Pancreas (tissue), 10 donors: ENCODE data around the gene LTBP1. TPM values are rescaled to one million over a fixed set of nuclear protein-coding genes. Genes with fewer than 3 reads are reported as not detected.
A peak's percentile ranks its signal among the peaks of the same experiment; 100 is the strongest.

ENCODE experiments used
- ATAC-seq, 4 donors: fragments of 200-7000 bp; cut with Tn5 transposase; one replicate each; pipeline versions ENCODE4 v1.8.0 to v1.9.1; 2020; ENCODE audit warnings: mild to moderate bottlenecking in 4 of 4, moderate library complexity in 4 of 4
- DNase-seq, 6 donors: peaks; one replicate each; pipeline ENCODE4 v3.0.0-alpha.2; 2020
- FAIRE-seq: peaks from 2 replicates; lab custom pipeline; 2012; peaks lifted over from hg19 to GRCh38; lab: Jason Lieb, UNC
- H3K27ac ChIP-seq, 4 donors: fragments of 200-600 bp; sonication (generic); 1 replicate in 3 of 4; 2 replicates in 1 of 4; pipeline versions ENCODE4 v1.5.0 to v1.8.0; 2020
- H3K27me3 ChIP-seq, 4 donors: fragments of 200-600 bp; one replicate each; pipeline ENCODE4 v1.8.0; 2021
- H3K36me3 ChIP-seq, 3 donors: fragments of 200-600 bp; sonication (generic) in 1 of 3; one replicate each; pipeline versions ENCODE4 v1.5.0 to v1.8.0; 2020 to 2021
- H3K4me1 ChIP-seq, 3 donors: fragments of 200-600 bp; one replicate each; pipeline ENCODE4 v1.8.0; 2021
- H3K4me3 ChIP-seq, 4 donors: fragments of 200-600 bp; sonication (generic) in 2 of 4; one replicate each; pipeline versions ENCODE4 v1.5.0 to v1.8.0; 2020 to 2021
- H3K9me3 ChIP-seq, 4 donors: fragments of 200-600 bp; one replicate each; pipeline ENCODE4 v1.8.0; 2021
- CTCF ChIP-seq, 4 donors: fragments of 200-600 bp; sonication (generic) in 3 of 4; IDR thresholded peaks; one replicate each; pipeline versions ENCODE4 v1.5.0 to v1.8.0; 2021; ENCODE audit warnings: antibody characterized with exemption in 4 of 4
- WGBS, 2 donors: extraction: QIAGEN DNeasy Blood & Tissue Kit; methylation state at CpG; one replicate each; pipeline ENCODE4 v1.1.7; 2013; 5-methylcytosine and 5-hydroxymethylcytosine counted together
- intact Hi-C, 3 donors: fragments of 100-400 bp; cut with DNase I; formaldehyde crosslinking; loops; one replicate each; pipeline versions ENCODE4 v1.11.1 to v1.14.2; 2022
- polyA plus RNA-seq, 2 donors: library from polyadenylated mRNA; stranded (reverse); fragments of 200-250 nt; gene quantifications; one replicate each; pipeline ENCODE4 v1.2.3, GENCODE V29; 2013
- total RNA-seq, 6 donors: library from RNA; stranded (reverse); fragmentation: NEBNext Ultra II Directional in 4 of 6; extraction: Animal tissue kit (Norgen Biotek cat#: 25700) in 4 of 6; gene quantifications; one replicate each; pipeline versions ENCODE4 v1.2.1 to v1.2.4, GENCODE V29; 2021 to 2023
- donor health status: healthy with polysubstance abuse.
- donor health status: DM: no; HTN: no; CAD: no; lungs with moderate emphysema.
- donor health status: DM: no; HTN: no; CAD: no.
- donor health status: control.
- donor health status: control.
- donor health status: Bipolar disorder and iron deficiency.
- donor health status: DM: yes; HTN: yes; CAD: no.
- donor health status: DM: no; HTN: no; CAD: no.
- donor health status: DM: no; HTN: no; CAD: no.
- donor health status: DM: yes; HTN: yes; CAD: no.

The LTBP1 gene
- total and polyA plus RNA-seq, 8 donors = 0.83 to 21.2 (median 2.6) TPM

GRCh38 chr2:33298233-33298632 lies 351.5 kb downstream of the LTBP1 start:
- no peak for FAIRE-seq
- no peak overlapping the region for H3K4me3 ChIP-seq
- H3K27me3 ChIP-seq = no peaks in the 10 kb centered on the region
- no peak for DNase-seq
- intact Hi-C loops = no loop called here
- 88 to 90% methylated on average over 3 of the region's 3 CpGs for WGBS, 2 donors
- peaks cover 0 to 1% (median 0%) of the 10 kb centered on the region in 3 donors for H3K4me1 ChIP-seq
- H3K27ac ChIP-seq = no peak overlapping the region
- TF ChIP-seq CTCF (IDR thresholded peaks at IDR 0.05) = no peak
- no peak for ATAC-seq
- H3K36me3 ChIP-seq = no peaks in the 10 kb centered on the region
- H3K9me3 ChIP-seq = no peaks in the 10 kb centered on the region

- H3K4me3 ChIP-seq = no peak overlapping the region
- no peaks in the 10 kb centered on the region for H3K27me3 ChIP-seq
- ATAC-seq (no peak), DNase-seq (no peak), FAIRE-seq (no peak)
- H3K4me1 ChIP-seq = no peaks in the 10 kb centered on the region
- H3K27ac ChIP-seq = no peak overlapping the region
- WGBS, 2 donors = 92 to 94% methylated on average over 3 of the region's 3 CpGs
- H3K9me3 ChIP-seq = no peaks in the 10 kb centered on the region
- no peaks in the 10 kb centered on the region for H3K36me3 ChIP-seq
- no peak for TF ChIP-seq CTCF (IDR thresholded peaks at IDR 0.05)
- intact Hi-C loops = no loop called here
Measured at GRCh38 chr2:33301355-33301754, 354.6 kb downstream of the LTBP1 start.

DNA sequence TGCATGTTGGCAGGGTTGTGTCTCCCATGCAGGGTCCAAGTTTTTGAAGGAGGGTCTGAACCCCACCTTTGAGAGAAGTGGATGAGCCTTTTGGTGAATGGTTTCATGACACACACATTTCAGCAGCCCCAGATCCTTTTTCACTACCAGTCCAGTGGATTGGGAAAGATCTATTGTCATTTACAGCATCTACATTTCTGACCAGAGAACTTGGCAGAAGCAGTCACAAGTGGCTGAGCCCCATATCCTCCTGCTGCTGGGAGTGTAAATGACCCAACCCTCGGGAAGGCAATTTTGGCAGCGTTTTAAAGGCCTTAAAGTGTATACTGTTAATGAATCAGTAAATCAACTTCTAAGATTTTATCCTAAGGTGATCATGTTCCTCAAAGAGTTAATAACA lies 355.6 kb downstream of the LTBP1 start:
- whole genome bisulfite sequencing, 2 donors = 75 to 86% methylated on average over 2 of the region's 2 CpGs
- H3K9me3 ChIP-seq = no peaks in the 10 kb centered on the region
- no peak for ATAC-seq

DNA sequence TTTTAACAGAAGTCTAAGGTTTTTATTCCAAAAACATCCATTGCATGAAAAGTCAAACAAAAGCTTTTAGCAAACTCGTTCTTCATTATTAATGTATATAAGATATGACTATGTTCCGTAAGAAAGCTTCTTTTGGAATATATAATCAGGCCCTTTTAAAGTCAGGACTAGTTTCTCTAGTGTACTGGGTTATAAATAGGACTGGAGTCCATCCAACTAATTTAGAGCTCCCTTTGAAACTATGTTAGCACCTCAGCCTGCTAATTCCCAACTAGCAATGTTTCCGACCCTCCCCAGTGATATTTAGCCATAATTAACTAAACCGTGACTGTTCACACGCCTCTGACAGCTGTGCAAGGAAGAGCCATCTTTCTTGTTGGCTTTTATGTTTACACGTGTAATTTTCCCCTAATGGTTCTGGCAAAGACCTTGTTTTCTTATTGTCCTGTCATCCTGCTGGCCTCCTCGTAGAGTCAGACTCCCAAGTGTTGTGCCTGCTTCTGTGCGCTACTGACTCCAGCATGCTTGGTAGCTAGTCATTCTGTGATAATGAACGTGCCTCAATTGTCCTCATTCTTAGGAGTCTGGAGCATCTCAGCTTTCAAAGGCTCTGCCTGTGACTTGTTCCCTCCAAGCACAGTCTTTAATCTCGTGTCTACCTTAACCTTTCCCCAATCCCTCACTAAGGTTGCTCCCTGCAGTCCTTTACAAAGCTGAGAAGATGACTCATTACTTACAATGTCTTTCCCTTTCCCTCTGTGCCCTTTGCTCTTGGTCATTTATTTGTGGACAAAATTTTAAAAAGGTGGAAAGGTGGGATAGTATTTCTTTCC lies 357.5 kb downstream of the LTBP1 start:
- no peak for TF ChIP-seq CTCF (IDR thresholded peaks at IDR 0.05)
- H3K9me3 ChIP-seq = no peaks in the 10 kb centered on the region
- no peak for DNase-seq
- 76 to 79% methylated on average over 10 of the region's 10 CpGs for WGBS, 2 donors
- no peak overlapping the region for H3K27ac ChIP-seq
- intact Hi-C loops = no loop called here
- H3K36me3 ChIP-seq = no peaks in the 10 kb centered on the region
- no peak overlapping the region for H3K4me3 ChIP-seq
- H3K4me1 ChIP-seq = no peaks in the 10 kb centered on the region
- FAIRE-seq = no peak
- H3K27me3 ChIP-seq = no peaks in the 10 kb centered on the region
- ATAC-seq = peak in 1 of 4 donors; percentile 19

More for the DNA sequence above, 355.6 kb downstream of the LTBP1 start:
- intact Hi-C loops = no loop called here
- no peak for FAIRE-seq
- Histone ChIP-seq H3K4me3 (no peak overlapping the region), H3K4me1 (no peaks in the 10 kb centered on the region), H3K27ac (no peak overlapping the region), H3K36me3 (no peaks in the 10 kb centered on the region), H3K27me3 (no peaks in the 10 kb centered on the region)
- DNase-seq = no peak
- TF ChIP-seq CTCF (IDR thresholded peaks at IDR 0.05) = no peak

- 70 to 78% methylated on average over 9 of the region's 9 CpGs for WGBS, 2 donors
- DNase-seq (no peak), FAIRE-seq (no peak), ATAC-seq (no peak)
- no peaks in the 10 kb centered on the region for H3K27me3 ChIP-seq
- no peak overlapping the region for H3K4me3 ChIP-seq
- H3K27ac ChIP-seq = no peak overlapping the region
- intact Hi-C loops = no loop called here
- H3K4me1 ChIP-seq = no peaks in the 10 kb centered on the region
- H3K36me3 ChIP-seq = no peaks in the 10 kb centered on the region
- H3K9me3 ChIP-seq = no peaks in the 10 kb centered on the region
- TF ChIP-seq CTCF (IDR thresholded peaks at IDR 0.05) = no peak
Measured at GRCh38 chr2:33307659-33308270, 361.0 kb downstream of the LTBP1 start.
